Lower leg skin (tissue), 3 donors: Measurements from ENCODE around the gene DUSP6.

Source experiments
- CTCF ChIP-seq, 3 donors: fragments of 450-650 bp; IDR thresholded peaks; one replicate each; pipeline ENCODE4 v1.5.1; 2016; ENCODE audit warnings: antibody characterized with exemption in 3 of 3, mild to moderate bottlenecking in 3 of 3, moderate library complexity in 2 of 3
- POLR2A ChIP-seq, 2 donors: fragments of 450-650 bp; IDR thresholded peaks; one replicate each; pipeline ENCODE4 v1.6.1; 2016 to 2017; ENCODE audit warnings: antibody characterized with exemption in 2 of 2, mild to moderate bottlenecking in 1 of 2, moderate library complexity in 1 of 2

GRCh38 chr12:89346741-89347324, 5.5 kb downstream of the DUSP6 start:
- TF ChIP-seq POLR2A (IDR thresholded peaks at IDR 0.05) (no peak), CTCF (IDR thresholded peaks at IDR 0.05) (no peak)
